ENCODE measurements around the gene C3orf20.
"Not testable (repeated sequence)": the region's sequence is repeated elsewhere in the genome, so short reads cannot be mapped to it uniquely, and the experiment has no call there.

The C3orf20 gene

GRCh38 chr3:14801668-14802380 is 126.9 kb downstream of the C3orf20 start:
- DNase-seq = no peak

- DNase-seq = no peak
Observed at GRCh38 chr3:14802381-14802731, 127.4 kb downstream of the C3orf20 start.

DNA sequence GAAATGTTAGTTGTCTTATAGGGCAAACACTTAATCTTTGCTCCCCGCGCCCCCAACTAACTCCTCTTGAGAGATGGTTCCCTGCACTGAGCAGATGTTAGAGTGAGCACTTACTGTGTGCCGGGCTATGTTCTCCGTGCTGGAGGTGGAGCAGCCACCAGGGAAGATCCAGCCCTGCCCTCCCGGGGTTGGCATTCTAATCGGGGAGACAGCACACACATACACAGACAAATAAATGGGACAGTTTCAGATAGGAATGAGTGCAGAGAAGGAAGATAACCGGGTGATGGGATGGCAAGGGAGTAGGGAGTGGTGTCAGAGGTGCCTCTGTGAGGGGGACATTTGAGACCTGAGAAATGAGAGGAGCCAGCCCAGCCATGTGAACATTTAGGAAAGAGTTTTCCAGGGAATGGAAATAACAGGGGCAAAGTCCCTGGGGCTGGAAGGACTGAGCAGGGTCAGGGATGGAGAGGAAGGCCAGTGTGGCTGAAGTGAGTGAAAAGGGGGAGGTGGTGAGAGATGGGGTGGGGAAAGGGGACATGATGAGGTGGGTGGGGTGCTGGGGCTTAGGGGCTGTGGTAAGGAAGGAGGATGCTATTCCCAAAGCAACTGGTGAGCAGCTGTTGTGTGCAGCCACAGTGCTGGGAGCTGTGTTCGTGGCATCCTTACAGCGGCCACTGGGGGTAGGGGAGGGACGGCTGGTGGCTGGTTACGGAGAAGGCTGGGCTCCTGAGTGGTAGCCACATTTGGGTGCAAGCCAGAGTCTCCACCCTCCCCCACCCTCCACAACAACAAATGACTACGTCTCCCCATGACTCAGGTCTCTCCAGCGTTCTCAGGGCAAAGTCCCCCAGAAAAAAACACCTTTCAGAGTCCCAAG is 128.4 kb downstream of the C3orf20 start:
- no peak for DNase-seq

- DNase-seq = no peak
Observed at GRCh38 chr3:14803981-14804834, 129.3 kb downstream of the C3orf20 start.

GRCh38 chr3:14804835-14805780 is 130.2 kb downstream of the C3orf20 start:
- no peak for DNase-seq

GRCh38 chr3:14805961-14806537 is 131.1 kb downstream of the C3orf20 start:
- no peak for DNase-seq

DNA sequence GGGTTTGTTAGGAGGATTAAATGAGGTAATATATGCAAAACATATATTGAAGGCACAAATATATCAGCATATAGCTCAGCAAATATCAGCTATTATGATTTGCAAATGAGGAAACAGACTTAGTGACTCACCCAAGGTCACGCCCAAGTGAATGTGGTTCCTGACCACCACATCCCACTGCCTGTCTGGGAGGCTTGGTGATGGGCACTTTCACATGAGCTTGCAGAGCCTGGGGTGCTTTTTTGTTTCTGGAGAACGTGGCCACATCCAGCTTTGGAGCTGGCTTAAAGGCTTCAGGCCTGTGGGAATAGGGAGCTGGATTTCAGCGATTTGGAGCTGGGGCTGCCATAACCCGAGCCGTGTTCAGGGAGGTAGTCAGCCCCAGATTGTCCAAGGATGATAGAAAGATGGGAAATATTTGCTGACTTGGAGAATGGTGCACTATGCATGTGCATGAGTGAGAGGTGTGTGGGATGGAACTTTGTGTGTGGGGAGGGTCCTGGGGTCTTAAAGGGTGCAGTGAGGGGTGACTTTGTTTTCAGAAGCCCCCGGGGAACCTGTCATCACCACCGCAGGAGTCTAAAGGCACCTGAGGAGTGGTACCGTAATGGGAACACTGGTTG is 131.8 kb downstream of the C3orf20 start:
- DNase-seq = no peak

DNA sequence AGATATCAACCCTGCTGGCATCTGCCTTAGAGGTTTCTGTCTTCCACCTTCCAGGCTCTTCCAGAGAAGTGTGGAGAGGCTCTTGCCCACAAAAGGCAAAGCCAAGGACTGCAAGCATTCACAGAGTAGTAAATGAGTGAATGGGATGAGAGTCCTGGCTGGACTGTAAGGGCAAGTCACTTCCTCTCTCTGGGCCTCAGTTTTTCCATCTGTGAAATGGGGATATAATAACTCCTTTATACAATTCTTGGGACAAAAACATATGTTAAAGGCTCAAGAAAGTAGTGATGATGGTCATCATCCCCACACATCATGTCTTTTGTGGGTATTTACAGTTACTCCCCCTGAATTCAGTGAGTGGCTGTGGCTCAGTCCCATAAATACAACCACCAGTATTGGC is 133.1 kb downstream of the C3orf20 start:
- no peak for DNase-seq

DNA sequence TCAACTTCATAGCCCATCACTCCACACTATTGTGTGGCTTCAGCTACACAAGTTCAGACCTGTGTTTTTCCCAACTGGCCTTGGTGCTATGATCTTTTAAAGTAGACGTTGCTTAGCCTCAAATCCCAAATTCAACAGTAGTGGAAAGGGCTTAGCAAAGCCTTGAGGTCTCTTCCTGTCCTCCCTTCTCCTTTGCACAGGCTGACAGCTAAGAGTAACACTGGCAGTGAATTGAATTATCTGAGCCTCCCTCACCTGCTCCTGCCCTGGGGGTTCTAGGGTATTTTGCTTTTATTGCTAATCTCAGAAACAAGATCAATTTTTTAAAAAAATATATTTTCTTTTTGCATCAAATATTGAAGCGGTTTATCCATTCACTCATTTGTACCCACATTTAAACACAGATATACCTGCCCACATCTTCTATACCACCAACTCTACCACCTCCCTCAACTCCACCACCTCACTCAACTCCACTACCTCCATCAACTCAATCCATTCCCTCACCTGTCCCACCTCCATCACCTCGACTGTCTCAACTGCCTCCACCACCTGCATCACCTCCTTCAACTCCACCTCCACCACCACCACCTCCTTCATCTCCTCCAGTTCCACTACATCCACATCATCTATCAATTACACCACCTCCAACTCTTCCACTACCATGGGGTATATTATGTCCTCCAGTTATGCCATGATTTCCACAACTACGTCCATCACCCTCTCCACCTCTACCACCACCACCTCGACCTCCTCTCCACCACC is 133.7 kb downstream of the C3orf20 start:
- DNase-seq = no peak

- DNase-seq = not testable (repeated sequence)
Observed at GRCh38 chr3:14809611-14810010, 134.7 kb downstream of the C3orf20 start.

DNA sequence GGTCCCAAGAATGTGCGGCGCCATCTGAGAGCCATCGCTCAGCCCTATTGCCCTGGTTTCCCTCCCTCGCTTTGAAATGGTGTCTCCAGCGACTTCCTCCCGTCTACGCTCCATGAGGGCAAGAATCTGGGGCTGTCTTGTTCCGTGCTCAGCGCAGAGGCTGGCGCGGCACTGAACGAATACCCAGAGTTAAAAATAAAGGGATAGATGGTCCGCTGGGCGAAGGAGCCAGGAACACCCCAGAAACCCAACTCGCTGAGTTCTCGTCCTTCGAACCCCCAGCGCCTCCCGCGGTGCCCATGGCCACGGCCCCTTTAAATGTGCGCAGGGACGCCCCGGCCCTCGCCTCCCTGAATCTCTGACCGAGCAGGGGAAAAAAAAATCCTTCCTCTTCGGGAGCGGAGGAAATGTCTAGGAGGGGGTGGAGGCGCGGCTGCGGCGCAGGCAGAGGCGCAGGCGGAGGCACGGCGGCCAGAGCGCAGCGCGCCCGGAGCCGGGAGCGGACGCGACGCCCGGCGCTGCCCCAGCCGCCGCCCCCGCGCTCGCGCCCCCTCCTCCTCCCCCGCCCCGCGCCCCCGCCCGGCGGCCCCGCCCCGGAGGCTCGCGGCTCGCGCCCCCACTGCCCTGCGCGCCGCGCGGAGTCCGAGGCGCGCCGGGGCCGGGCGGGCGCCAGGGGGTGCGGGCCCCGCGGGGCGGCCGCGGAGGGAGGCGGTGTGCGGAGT is 135.3 kb downstream of the C3orf20 start:
- no peak for DNase-seq

GRCh38 chr3:14810801-14811661 is 136.1 kb downstream of the C3orf20 start:
- DNase-seq = no peak

GRCh38 chr3:14811684-14812083 is 136.7 kb downstream of the C3orf20 start:
- no peak for DNase-seq

DNA sequence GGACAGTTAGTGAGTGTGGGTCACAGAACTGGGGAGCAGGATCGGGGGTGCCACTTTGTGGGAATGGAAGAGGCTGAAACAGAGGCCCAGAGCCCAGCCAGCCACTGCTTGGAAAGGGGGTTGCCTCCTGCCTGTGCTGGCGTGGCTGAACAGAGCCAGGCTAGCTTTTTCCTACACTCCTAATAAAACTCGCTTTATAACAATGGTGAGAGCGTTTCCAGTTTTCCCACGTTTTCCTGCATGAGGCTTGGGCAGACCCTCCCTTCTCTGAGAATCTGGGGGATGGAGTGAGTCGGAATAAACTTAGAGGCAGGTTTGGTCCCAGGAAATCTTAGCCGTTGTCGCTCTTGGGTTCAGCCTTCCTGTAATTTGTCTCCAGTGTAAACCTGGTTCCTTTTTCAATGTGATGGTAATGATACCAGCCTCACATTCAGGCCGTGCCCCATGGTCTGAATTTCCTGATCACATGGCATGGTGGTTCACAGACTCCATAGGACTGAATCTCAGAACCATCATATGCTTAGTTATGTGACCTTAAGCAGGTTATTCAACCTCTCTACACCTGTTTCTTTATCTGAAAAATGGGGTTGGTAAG is 137.4 kb downstream of the C3orf20 start:
- DNase-seq = no peak

DNA sequence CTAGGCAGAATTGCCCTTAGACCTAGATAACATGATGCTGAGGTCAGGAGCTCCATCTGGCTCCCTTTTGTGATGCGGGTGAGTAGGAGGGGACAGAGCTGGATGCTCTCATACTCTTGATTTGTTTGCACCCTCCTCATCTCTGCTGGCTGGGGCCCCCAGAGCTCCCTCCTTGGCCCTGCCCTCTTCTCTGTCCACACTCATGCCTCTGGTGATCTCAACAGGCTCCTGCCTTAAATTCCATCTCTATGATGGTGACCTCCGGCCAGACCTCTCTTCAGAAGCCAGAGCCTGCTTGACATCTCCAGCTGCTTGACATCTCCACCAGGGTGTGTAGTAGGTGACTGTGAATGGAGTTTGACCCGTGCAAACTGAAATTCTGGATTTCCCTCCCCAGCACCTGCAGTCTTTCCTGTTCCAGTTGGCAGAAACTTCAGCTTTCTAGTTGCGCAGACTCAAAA is 139.5 kb downstream of the C3orf20 start:
- DNase-seq = no peak

DNA sequence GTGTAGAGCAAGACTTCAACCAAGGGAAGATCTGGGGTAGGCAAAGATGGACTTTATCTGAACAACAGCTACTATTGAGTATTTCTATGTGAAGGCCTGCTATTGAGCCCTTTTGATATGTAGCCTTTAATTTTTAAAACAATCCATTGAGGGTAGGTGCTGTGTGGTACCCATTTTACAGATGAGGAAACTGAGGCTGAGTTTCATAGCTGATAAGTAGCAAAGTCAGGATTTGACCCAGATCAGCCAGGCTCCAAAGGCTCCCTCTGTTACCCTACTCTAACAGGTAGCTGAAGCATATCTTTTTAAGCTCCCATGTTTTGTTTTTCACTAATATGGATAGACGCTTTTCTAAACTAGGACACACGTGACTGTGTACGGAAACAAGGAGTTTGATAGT is 141.4 kb downstream of the C3orf20 start:
- no peak for DNase-seq

- DNase-seq = no peak
Observed at GRCh38 chr3:14818804-14819500, 144.0 kb downstream of the C3orf20 start, which contains the start of gene FGD5. FGD5 (plus strand) TSS chr3:14818962; CDS start chr3:14819072, 110 bp downstream.

Data from NCI-H446 (cell line).